ENCODE data around the gene ZNF500. TPM values are rescaled to one million over a fixed set of nuclear protein-coding genes. Genes with fewer than 3 reads are reported as not detected.
A peak's percentile ranks its signal among the peaks of the same experiment; 100 is the strongest.

The ZNF500 gene
- total and polyA plus RNA-seq, 2 experiments from 2014 or later: 5.8 to 15.3 TPM

GRCh38 chr16:4788910-4789309 is 21.9 kb upstream of the ZNF500 start:
- Mint-ChIP-seq H3K27ac (no peak overlapping the region), H3K4me3 (no peak overlapping the region), H3K27me3 (ENCODE audit: insufficient read depth, low read depth, poor library complexity) (peaks cover 16% of the 10 kb centered on the region), H3K9me3 (peaks cover 2% of the 10 kb centered on the region; the same call in 2 of the 3 replicates), H3K4me1 (peaks cover 13% of the 10 kb centered on the region), H3K36me3 (ENCODE audit: low read depth) (peaks cover 11% of the 10 kb centered on the region)
- H3K9me2 ChIP-seq (ENCODE audit: insufficient read depth): no peaks in the 10 kb centered on the region
- peak overlapping the region; percentile 87 for H2AFZ ChIP-seq
- H3K27ac ChIP-seq (ENCODE audit: low read depth): no peak overlapping the region
- no peak for ATAC-seq
- H3K27me3 ChIP-seq (ENCODE audit: insufficient read depth): no peaks in the 10 kb centered on the region
- H4K20me1 ChIP-seq (replicated peaks; ENCODE audit: insufficient read depth): no peaks in the 10 kb centered on the region
- H3K4me3 ChIP-seq: no peak overlapping the region
- H3F3A ChIP-seq (replicated peaks; ENCODE audit: low read depth): no peaks in the 10 kb centered on the region; the same call in 1 of the 2 replicates
- no peaks in the 10 kb centered on the region for H3K36me3 ChIP-seq (ENCODE audit: insufficient read depth)
- H3K4me2 ChIP-seq: no peak overlapping the region
- no peaks in the 10 kb centered on the region for H3K79me2 ChIP-seq (replicated peaks; ENCODE audit: insufficient read depth)
- TF ChIP-seq REST (IDR thresholded peaks at IDR 0.05; ENCODE audit: unreplicated experiment) (no peak), ZNF331 (CRISPR knock-in tag; IDR thresholded peaks at IDR 0.05; ENCODE audit: low read depth) (no peak), ETS1 (IDR thresholded peaks at IDR 0.05) (no peak), EZH2 (IDR thresholded peaks at IDR 0.05; ENCODE audit: low read depth, unreplicated experiment) (no peak), CREB1 (CRISPR knock-in tag; IDR thresholded peaks at IDR 0.05; ENCODE audit: low read depth) (no peak), JUNB (IDR thresholded peaks at IDR 0.05; ENCODE audit: unreplicated experiment) (no peak), ZNF114 (CRISPR knock-in tag; IDR thresholded peaks at IDR 0.05) (no peak), POLR2AphosphoS5 (IDR thresholded peaks at IDR 0.05; ENCODE audit: low read depth) (no peak), NANOG (IDR thresholded peaks at IDR 0.05; ENCODE audit: borderline replicate concordance) (no peak), EZH2phosphoT487 (IDR thresholded peaks at IDR 0.05; ENCODE audit: unreplicated experiment) (no peak), STAT1 (IDR thresholded peaks at IDR 0.05; ENCODE audit: unreplicated experiment) (no peak)
- TF ChIP-seq, protein P1, sequence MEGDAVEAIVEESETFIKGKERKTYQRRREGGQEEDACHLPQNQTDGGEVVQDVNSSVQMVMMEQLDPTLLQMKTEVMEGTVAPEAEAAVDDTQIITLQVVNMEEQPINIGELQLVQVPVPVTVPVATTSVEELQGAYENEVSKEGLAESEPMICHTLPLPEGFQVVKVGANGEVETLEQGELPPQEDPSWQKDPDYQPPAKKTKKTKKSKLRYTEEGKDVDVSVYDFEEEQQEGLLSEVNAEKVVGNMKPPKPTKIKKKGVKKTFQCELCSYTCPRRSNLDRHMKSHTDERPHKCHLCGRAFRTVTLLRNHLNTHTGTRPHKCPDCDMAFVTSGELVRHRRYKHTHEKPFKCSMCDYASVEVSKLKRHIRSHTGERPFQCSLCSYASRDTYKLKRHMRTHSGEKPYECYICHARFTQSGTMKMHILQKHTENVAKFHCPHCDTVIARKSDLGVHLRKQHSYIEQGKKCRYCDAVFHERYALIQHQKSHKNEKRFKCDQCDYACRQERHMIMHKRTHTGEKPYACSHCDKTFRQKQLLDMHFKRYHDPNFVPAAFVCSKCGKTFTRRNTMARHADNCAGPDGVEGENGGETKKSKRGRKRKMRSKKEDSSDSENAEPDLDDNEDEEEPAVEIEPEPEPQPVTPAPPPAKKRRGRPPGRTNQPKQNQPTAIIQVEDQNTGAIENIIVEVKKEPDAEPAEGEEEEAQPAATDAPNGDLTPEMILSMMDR (conservative IDR thresholded peaks at IDR 0.05; ENCODE audit: low read depth in 2 of 2): no peak
- TF ChIP-seq, protein P2, sequence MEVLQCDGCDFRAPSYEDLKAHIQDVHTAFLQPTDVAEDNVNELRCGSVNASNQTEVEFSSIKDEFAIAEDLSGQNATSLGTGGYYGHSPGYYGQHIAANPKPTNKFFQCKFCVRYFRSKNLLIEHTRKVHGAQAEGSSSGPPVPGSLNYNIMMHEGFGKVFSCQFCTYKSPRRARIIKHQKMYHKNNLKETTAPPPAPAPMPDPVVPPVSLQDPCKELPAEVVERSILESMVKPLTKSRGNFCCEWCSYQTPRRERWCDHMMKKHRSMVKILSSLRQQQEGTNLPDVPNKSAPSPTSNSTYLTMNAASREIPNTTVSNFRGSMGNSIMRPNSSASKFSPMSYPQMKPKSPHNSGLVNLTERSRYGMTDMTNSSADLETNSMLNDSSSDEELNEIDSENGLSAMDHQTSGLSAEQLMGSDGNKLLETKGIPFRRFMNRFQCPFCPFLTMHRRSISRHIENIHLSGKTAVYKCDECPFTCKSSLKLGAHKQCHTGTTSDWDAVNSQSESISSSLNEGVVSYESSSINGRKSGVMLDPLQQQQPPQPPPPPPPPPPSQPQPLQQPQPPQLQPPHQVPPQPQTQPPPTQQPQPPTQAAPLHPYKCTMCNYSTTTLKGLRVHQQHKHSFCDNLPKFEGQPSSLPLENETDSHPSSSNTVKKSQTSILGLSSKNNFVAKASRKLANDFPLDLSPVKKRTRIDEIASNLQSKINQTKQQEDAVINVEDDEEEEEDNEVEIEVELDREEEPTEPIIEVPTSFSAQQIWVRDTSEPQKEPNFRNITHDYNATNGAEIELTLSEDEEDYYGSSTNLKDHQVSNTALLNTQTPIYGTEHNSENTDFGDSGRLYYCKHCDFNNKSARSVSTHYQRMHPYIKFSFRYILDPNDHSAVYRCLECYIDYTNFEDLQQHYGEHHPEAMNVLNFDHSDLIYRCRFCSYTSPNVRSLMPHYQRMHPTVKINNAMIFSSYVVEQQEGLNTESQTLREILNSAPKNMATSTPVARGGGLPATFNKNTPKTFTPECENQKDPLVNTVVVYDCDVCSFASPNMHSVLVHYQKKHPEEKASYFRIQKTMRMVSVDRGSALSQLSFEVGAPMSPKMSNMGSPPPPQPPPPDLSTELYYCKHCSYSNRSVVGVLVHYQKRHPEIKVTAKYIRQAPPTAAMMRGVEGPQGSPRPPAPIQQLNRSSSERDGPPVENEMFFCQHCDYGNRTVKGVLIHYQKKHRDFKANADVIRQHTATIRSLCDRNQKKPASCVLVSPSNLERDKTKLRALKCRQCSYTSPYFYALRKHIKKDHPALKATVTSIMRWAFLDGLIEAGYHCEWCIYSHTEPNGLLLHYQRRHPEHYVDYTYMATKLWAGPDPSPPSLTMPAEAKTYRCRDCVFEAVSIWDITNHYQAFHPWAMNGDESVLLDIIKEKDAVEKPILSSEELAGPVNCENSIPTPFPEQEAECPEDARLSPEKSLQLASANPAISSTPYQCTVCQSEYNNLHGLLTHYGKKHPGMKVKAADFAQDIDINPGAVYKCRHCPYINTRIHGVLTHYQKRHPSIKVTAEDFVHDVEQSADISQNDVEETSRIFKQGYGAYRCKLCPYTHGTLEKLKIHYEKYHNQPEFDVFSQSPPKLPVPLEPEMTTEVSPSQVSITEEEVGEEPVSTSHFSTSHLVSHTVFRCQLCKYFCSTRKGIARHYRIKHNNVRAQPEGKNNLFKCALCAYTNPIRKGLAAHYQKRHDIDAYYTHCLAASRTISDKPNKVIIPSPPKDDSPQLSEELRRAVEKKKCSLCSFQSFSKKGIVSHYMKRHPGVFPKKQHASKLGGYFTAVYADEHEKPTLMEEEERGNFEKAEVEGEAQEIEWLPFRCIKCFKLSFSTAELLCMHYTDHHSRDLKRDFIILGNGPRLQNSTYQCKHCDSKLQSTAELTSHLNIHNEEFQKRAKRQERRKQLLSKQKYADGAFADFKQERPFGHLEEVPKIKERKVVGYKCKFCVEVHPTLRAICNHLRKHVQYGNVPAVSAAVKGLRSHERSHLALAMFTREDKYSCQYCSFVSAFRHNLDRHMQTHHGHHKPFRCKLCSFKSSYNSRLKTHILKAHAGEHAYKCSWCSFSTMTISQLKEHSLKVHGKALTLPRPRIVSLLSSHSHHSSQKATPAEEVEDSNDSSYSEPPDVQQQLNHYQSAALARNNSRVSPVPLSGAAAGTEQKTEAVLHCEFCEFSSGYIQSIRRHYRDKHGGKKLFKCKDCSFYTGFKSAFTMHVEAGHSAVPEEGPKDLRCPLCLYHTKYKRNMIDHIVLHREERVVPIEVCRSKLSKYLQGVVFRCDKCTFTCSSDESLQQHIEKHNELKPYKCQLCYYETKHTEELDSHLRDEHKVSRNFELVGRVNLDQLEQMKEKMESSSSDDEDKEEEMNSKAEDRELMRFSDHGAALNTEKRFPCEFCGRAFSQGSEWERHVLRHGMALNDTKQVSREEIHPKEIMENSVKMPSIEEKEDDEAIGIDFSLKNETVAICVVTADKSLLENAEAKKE (CRISPR knock-in tag; IDR thresholded peaks at IDR 0.05): no peak
- DNase-seq (ENCODE audit: low spot score): no peak
- peaks cover 12% of the 10 kb centered on the region; the same call in 1 of the 2 replicates for H3K4me1 ChIP-seq (ENCODE audit: insufficient read depth)

Measured in GM23338 (cell line).